ENCODE results near the gene LYPLA2.

- no peak for TF ChIP-seq RAD21 (IDR thresholded peaks at IDR 0.05 in 1 of 2, conservative IDR thresholded peaks at IDR 0.05 in 1 of 2; ENCODE audit: low read depth in 2 of 2, low read length in 2 of 2)
- no peak for TF ChIP-seq CHD2 (IDR thresholded peaks at IDR 0.05; ENCODE audit: low read length)
- TF ChIP-seq CTCF (IDR thresholded peaks at IDR 0.05; ENCODE audit: control extremely low read depth in 1 of 3, insufficient read depth in 1 of 3, low read depth in 1 of 3, low read length in 3 of 3), result no peak
- TF ChIP-seq RXRA (IDR thresholded peaks at IDR 0.05; ENCODE audit: insufficient read depth, low read depth, low read length), result no peak
- no peak for TF ChIP-seq CREB1 (IDR thresholded peaks at IDR 0.05)
Measured at GRCh38 chr1:23776217-23776616, 14.7 kb upstream of the LYPLA2 start.

Measured in H1 (cell line).